ENCODE measurements around the gene IL25. TPM values are rescaled to one million over a fixed set of nuclear protein-coding genes. Genes with fewer than 3 reads are reported as not detected.

The IL25 gene
- polyA plus RNA-seq, 1 of the 3 experiments (the other 2 are of a cell fraction) = not detected

- H3K9me3 ChIP-seq = no peaks in the 10 kb centered on the region
- H3K9me2 ChIP-seq = no peaks in the 10 kb centered on the region
- no peak overlapping the region for H3K9ac ChIP-seq
- H3K27ac ChIP-seq (ENCODE audit: low read depth in 2 of 2, low read length in 1 of 2) = no peak overlapping the region
- H3K4me2 ChIP-seq = no peak overlapping the region
- no peaks in the 10 kb centered on the region for H3K79me2 ChIP-seq (ENCODE audit: insufficient read depth)
- WGBS (ENCODE audit: low lambda C conversion rate) = 41% methylated on average over 12 of the region's 14 CpGs
- POLR2A ChIA-PET = interaction anchor here (0.9 kb wide), 1 partner anchor 44 kb away, joined by 3 read pairs; no protein-coding TSS in a partner anchor
- H2AFZ ChIP-seq (ENCODE audit: low read depth) = no peak overlapping the region
- no peak for DNase-seq
- no peaks in the 10 kb centered on the region for H3K36me3 ChIP-seq (replicated peaks in 1 of 2; ENCODE audit: control insufficient read depth in 1 of 2, insufficient read depth in 2 of 2, low read length in 1 of 2)
- TF ChIP-seq YY1 (IDR thresholded peaks at IDR 0.05; ENCODE audit: low read depth) (no peak), PBX3 (IDR thresholded peaks at IDR 0.05) (no peak), SIN3A (IDR thresholded peaks at IDR 0.05; ENCODE audit: borderline replicate concordance, low read depth, low read length) (no peak), JUND (IDR thresholded peaks at IDR 0.05) (no peak), RXRA (IDR thresholded peaks at IDR 0.05; ENCODE audit: borderline replicate concordance, low read depth) (no peak), GABPA (IDR thresholded peaks at IDR 0.05; ENCODE audit: low read depth) (no peak), RCOR1 (IDR thresholded peaks at IDR 0.05; ENCODE audit: low read length) (no peak), POLR2AphosphoS5 (IDR thresholded peaks at IDR 0.05; ENCODE audit: low read depth, low read length) (no peak), RAD21 (IDR thresholded peaks at IDR 0.05; ENCODE audit: low read length) (no peak), GATA2 (CRISPR knock-in tag; IDR thresholded peaks at IDR 0.05) (no peak), SMC3 (IDR thresholded peaks at IDR 0.05; ENCODE audit: low read depth, low read length) (no peak)
- TF ChIP-seq, protein P1, sequence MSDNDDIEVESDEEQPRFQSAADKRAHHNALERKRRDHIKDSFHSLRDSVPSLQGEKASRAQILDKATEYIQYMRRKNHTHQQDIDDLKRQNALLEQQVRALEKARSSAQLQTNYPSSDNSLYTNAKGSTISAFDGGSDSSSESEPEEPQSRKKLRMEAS (IDR thresholded peaks at IDR 0.05; ENCODE audit: low read depth) = no peak
- TF ChIP-seq, protein P2, sequence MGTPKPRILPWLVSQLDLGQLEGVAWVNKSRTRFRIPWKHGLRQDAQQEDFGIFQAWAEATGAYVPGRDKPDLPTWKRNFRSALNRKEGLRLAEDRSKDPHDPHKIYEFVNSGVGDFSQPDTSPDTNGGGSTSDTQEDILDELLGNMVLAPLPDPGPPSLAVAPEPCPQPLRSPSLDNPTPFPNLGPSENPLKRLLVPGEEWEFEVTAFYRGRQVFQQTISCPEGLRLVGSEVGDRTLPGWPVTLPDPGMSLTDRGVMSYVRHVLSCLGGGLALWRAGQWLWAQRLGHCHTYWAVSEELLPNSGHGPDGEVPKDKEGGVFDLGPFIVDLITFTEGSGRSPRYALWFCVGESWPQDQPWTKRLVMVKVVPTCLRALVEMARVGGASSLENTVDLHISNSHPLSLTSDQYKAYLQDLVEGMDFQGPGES (IDR thresholded peaks at IDR 0.05; ENCODE audit: low read depth, low read length) = no peak
- H4K20me1 ChIP-seq (ENCODE audit: insufficient read depth) = no peaks in the 10 kb centered on the region
- CTCF ChIA-PET = interaction anchor here (1.0 to 1.1 kb wide), 2 partner anchors 30 to 84 kb away, joined by 3 to 4 read pairs; no protein-coding TSS in a partner anchor
- H3K4me3 ChIP-seq (ENCODE audit: low read depth in 2 of 2, low read length in 1 of 2) = no peak overlapping the region
- peaks cover 0 to 9% of the 10 kb centered on the region in 2 experiments; a peak in 1 of 4 replicates for H3K4me1 ChIP-seq (ENCODE audit: control insufficient read depth in 1 of 2, insufficient read depth in 2 of 2, low read depth in 1 of 2, low read length in 1 of 2)
- H3K27me3 ChIP-seq (ENCODE audit: insufficient read depth) = peaks cover 41% of the 10 kb centered on the region
- no peaks in the 10 kb centered on the region for H3F3A ChIP-seq (replicated peaks; ENCODE audit: insufficient read depth)
These were observed 37.5 kb downstream of the IL25 start for GRCh38 chr14:23409966-23410635.
